Measurements from ENCODE around the gene TENT4A.

DNA sequence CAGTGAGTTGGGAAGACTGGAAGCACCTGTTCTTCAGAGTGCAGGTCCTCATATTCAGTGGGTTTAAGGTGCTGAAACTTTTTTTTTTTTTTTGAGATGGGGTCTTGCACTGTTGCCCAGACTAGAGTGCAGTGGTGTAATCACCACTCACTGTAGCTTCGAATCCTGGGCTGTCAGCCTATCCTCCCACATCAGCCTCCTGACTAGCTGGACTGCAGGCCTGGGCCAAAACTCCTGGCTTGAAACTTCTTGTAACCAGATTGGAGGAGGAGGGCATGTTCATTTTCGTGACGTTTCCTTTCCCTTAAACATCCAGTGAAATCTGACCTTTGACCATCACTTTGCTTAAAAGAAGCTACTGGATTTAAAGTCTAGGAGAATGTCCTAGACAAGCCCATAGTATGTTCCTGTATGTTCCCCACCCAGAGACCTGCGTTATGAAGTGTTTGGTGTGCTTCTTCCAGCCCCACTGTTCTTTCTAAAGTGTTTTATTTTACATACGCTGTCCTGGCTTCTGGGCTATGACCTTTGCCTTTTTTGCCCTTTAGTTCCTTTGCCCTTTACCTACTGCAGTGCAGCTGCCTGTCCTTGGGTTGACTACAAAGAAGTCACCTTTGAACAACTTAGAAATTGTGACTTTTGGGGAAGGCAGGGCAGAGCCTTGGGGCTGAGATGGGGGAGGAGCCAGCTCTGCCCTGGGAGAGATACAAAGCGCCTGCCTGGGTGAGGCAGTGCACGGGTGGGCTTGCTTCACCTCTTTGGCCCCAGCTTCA, 18.4 kb downstream of the TENT4A start:
- TF ChIP-seq POLR2A (IDR thresholded peaks at IDR 0.05) (no peak), CTCF (IDR thresholded peaks at IDR 0.05 in 4 of 5, conservative IDR thresholded peaks at IDR 0.05 in 1 of 5) (no peak)
